Measurements from ENCODE around the gene MIA.

GRCh38 chr19:40747536-40747935 is 27.8 kb upstream of the MIA start:
- TF ChIP-seq MYNN (tag by site-specific recombination; IDR thresholded peaks at IDR 0.05; ENCODE audit: borderline replicate concordance) (no peak), CTCF (tag by site-specific recombination; IDR thresholded peaks at IDR 0.05) (no peak), ELK4 (IDR thresholded peaks at IDR 0.05; ENCODE audit: borderline replicate concordance, low read depth, low read length) (no peak), ZNF398 (tag by site-specific recombination; IDR thresholded peaks at IDR 0.05) (no peak)
